GM12873 (cell line): ENCODE data around the gene C6orf136.

Experiments
- CTCF ChIP-seq: IDR thresholded peaks from 2 replicates; pipeline ENCODE4 v1.5.1; 2012; ENCODE audit warnings: low read depth, mild to moderate bottlenecking, moderate library complexity, low read length, control low read depth; ENCODE audit not compliant: insufficient read depth; ENCODE audit errors: missing control alignments

The C6orf136 gene

GRCh38 chr6:30613251-30614043, 33.5 kb upstream of the C6orf136 start:
- TF ChIP-seq CTCF = no peak

DNA sequence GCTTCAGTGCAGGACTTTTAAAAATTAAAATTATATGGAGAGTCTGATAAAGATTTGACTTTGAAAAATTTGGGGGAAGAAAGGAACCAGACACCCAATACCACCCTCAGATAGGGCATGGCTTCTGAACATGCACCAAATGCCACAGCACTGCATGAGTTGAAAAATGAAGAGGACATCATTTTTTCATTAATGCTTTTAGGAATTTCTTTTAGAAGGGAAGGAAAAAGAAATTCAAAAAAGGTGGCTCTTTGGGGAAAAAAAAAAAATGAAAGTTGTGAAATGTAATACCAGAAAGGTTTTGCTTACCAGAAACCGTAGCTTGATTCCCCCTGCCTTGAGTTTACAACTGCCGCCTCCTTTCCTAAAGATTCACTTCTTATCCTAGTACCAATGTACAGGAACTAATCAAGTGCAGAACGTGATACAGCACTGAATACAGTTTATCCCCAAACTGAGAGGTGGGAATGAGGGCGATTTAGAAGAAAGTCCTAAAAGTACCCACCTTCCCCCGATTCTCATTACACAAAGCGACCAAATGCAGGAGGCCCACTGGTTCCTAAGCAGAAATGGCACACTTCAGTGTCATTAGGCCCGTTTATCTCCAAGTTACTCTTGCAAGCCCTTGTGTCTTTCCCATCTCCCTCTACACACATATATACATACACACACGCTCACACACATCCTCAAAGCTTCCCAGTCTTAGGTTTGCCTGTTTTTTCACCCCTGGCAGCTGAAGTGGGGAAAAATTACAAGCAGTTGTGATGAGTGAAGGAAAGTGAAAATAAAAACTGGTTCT, 32.7 kb upstream of the C6orf136 start:
- no peak for TF ChIP-seq CTCF

GRCh38 chr6:30614843-30615218, 32.1 kb upstream of the C6orf136 start:
- TF ChIP-seq CTCF = no peak

- TF ChIP-seq CTCF = no peak
These were observed 31.5 kb upstream of the C6orf136 start for GRCh38 chr6:30615219-30615957.

DNA sequence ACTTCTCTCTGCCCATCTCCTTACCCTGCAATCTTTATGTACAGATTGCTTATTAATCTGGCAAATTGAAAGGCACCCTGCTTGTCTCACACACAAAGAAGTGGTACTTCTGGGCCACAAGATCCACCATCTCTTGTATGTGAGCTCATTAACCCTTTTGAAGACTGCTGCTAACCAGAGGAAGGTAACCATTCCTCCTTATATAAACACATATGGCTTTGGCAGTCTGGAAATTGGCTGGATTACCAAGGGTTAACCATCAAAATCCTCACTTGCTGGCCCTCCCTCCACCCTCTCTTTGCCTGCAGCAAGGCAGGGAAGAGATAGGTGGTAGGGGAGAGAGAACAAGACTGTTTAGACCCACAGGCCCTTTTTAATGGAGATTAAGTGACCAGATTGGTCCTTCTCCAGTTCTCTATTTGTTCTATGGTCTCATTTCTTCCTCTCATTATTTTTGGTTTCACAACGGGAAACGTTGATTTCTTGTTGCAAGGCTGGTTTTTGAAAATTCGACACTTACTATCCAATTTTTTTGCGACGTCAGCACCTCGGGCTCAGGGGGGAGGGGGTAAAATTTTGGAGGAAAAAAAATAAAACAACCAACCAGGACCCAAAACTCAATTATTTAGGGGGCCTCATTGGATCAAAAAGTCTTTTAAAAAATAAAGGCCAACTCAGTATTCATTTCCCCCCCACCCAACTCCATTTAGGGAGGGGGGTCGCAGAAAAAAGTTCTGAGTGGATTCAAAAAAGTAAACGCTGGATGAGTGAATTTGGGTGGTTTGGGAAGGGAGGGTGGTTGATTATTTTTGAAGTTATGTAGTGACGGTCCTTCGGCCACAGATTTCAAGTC, 30.7 kb upstream of the C6orf136 start:
- no peak for TF ChIP-seq CTCF

GRCh38 chr6:30616811-30617564, 29.9 kb upstream of the C6orf136 start, which contains the start of gene PPP1R10:
TSS of gene PPP1R10 (minus strand) at chr6:30617243. CDS start at chr6:30609944, 7,299 bp downstream.
- no peak for TF ChIP-seq CTCF
